Activated naive CD4-positive, alpha-beta T cell treated with anti-CD3 and anti-CD28 coated beads, Interleukin-2, amount 50 U/mL, for 72 hours (primary cell): Measurements from ENCODE around the gene HSD3B1. TPM values are rescaled to one million over a fixed set of nuclear protein-coding genes. Genes with fewer than 3 reads are reported as not detected.

Experiments
- total RNA-seq, 2 donors: library from RNA; stranded (reverse); gene quantifications; one replicate each; pipeline ENCODE4 v1.2.3, GENCODE V29; 2022

Gene HSD3B1
- total RNA-seq, 2 donors from 2014 or later = not detected

Other genes with a start within 250 kb of the HSD3B1 start
- not detected for gene HAO2, start 138.4 kb upstream of the HSD3B1 start, total RNA-seq
- gene HSD3B2, start 92.1 kb upstream of the HSD3B1 start, total RNA-seq = not detected
- gene ZNF697, start 141.1 kb downstream of the HSD3B1 start, total RNA-seq = under 1 TPM; 0.09 to 0.70 TPM
- gene PHGDH, start 204.7 kb downstream of the HSD3B1 start, total RNA-seq = 100 to 1,000 TPM in 1 of 2 donors, 10 to 100 TPM in 1; 73.2 to 241 TPM